Fibroblast of lung (primary cell): Measurements from ENCODE around the gene TMEM178A. TPM values are rescaled to one million over a fixed set of nuclear protein-coding genes. Genes with fewer than 3 reads are reported as not detected.

Source experiments
- DNase-seq, 2 donors: peaks; one replicate each; pipeline versions ENCODE4 v3.0.0 to v3.0.0-alpha.2; 2010; ENCODE audit warnings: low read depth in 2 of 2
- H2AFZ ChIP-seq: 2 replicates; pipeline ENCODE4 v1.5.1; 2012; ENCODE audit warnings: low read length, control low read depth, inconsistent platforms
- H3K27ac ChIP-seq: 2 replicates; pipeline ENCODE4 v1.5.1; 2011; ENCODE audit warnings: low read length, control low read depth; ENCODE audit not compliant: insufficient read depth
- H3K27me3 ChIP-seq: 2 replicates; pipeline ENCODE4 v1.5.1; 2011; ENCODE audit warnings: mild to moderate bottlenecking, low read length; ENCODE audit not compliant: control insufficient read depth, insufficient read depth
- H3K36me3 ChIP-seq: 2 replicates; pipeline ENCODE4 v1.5.1; 2011; ENCODE audit warnings: low read length; ENCODE audit not compliant: control insufficient read depth, insufficient read depth
- H3K4me1 ChIP-seq: 2 replicates; pipeline ENCODE4 v1.5.1; 2011; ENCODE audit warnings: low read length; ENCODE audit not compliant: control insufficient read depth, insufficient read depth; ENCODE audit errors: extremely low read depth
- H3K4me2 ChIP-seq: 2 replicates; pipeline ENCODE4 v1.5.1; 2011; ENCODE audit warnings: low read length, control low read depth; ENCODE audit not compliant: insufficient read depth; ENCODE audit errors: extremely low read depth
- H3K4me3 ChIP-seq, 4 experiments: fragments of 200-600 bp in 1 of 4; sonication (generic) in 1 of 4; replicated peaks in 1 of 4; 2 replicates each; pipeline ENCODE4 v1.5.1; 2011 to 2016; ENCODE audit warnings: low read length in 4 of 4, low read depth in 3 of 4, mild to moderate bottlenecking in 3 of 4, control low read depth in 2 of 4, inconsistent platforms in 1 of 4, mixed read lengths in 1 of 4; ENCODE audit not compliant: insufficient read depth in 1 of 4; ENCODE audit errors: control extremely low read depth in 1 of 4
- H3K79me2 ChIP-seq: 2 replicates; pipeline ENCODE4 v1.5.1; 2012; ENCODE audit warnings: mild to moderate bottlenecking, low read length, inconsistent platforms; ENCODE audit not compliant: control insufficient read depth, insufficient read depth
- H3K9ac ChIP-seq: 2 replicates; pipeline ENCODE4 v1.5.1; 2011; ENCODE audit warnings: mild to moderate bottlenecking, low read length, control low read depth; ENCODE audit not compliant: insufficient read depth
- H3K9me3 ChIP-seq: 2 replicates; pipeline ENCODE4 v1.5.1; 2012; ENCODE audit warnings: low read depth, low read length; ENCODE audit not compliant: control insufficient read depth, insufficient read depth
- H4K20me1 ChIP-seq: 2 replicates; pipeline ENCODE4 v1.5.1; 2011; ENCODE audit warnings: low read length; ENCODE audit not compliant: control insufficient read depth, insufficient read depth; ENCODE audit errors: extremely low read depth
- EZH2 ChIP-seq: IDR thresholded peaks from 2 replicates; pipeline ENCODE4 v1.5.1; 2012; ENCODE audit warnings: low read length, control low read depth, mild to moderate bottlenecking; ENCODE audit errors: missing control alignments
- polyA plus RNA-seq, 2 donors: library from polyadenylated mRNA; depleted of rRNA in 1 of 2; stranded (reverse) in 1 of 2; unstranded in 1 of 2; fragments of >200 nt; gene quantifications; 2 replicates each; pipeline ENCODE4 v1.2.1, GENCODE V29; 2011 to 2012; ENCODE audit warnings: missing spikeins in 1 of 2
- total RNA-seq: library from RNA; depleted of rRNA; stranded (reverse); fragments of >200 nt; gene quantifications from 2 replicates; pipeline ENCODE4 v1.2.1, GENCODE V29; 2014
- TF ChIP-seq, protein P1 (sequence below), 2 donors: IDR thresholded peaks in 1 of 2; conservative IDR thresholded peaks in 1 of 2; 1 replicate in 1 of 2; 2 replicates in 1 of 2; pipeline ENCODE4 v1.5.1; 2011 to 2012; ENCODE audit warnings: low read length in 2 of 2, control low read depth in 1 of 2, inconsistent platforms in 1 of 2, low read depth in 1 of 2, mild to moderate bottlenecking in 1 of 2

Gene TMEM178A
- total and polyA plus RNA-seq, 2 donors (not counting 1 experiment from before 2014, with no cell fraction given) = 1.5 to 6.9 TPM

DNA sequence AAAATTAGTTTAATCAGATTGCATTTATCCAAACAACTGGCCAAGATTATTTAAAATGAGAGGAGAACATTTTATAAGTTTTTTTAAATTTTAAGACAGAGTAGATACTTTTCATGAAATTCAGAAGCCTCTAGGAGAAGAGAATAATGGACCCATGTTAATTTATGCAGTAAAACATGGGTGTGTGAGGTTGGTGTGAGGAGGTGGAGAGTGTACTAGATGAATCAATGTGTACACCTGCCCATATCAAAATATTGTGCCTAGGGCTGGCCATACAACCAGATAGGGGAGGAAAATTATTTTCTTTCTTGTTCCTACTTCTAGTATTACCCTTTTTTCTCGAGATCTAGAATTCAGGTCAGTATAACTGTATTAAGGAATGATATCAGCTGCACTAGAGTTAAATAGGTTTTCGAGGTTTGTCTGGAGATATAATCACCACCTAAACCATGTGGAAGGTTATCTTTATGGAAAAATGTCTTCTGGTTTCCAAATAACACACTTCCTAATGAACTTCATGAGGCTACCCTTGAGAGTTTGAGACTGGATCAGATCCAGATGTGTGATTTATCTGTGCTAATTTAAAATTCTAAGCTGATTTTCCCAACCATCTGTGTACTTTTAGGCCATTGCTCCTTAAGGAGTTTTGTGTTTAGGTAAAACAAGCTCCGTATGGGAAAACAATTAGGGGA, 37.6 kb downstream of the TMEM178A start:
- Histone ChIP-seq H3K4me2 (no peak overlapping the region), H3K36me3 (no peaks in the 10 kb centered on the region)
- no peak for DNase-seq

DNA sequence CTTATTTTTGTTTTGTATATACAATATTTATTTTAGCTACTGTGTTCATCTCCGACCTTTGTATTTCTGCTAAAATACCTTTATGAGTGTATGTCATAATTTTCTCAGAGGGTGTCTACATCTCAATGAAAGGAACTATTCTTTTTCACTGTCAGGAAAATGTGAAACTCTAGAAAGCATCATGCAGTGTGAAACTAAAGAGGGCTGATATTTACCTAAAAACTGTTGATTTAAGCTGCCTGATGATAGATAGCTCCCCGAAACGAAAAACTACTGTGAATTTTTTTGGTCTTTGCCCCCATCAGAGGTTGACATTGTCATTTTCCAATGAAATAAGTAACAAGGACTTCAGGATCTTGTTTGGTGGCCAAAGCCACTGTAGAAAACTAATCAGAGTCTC, 38.8 kb downstream of the TMEM178A start:
- no peaks in the 10 kb centered on the region for H3K4me1 ChIP-seq
- H3K4me2 ChIP-seq = no peak overlapping the region
- H3K9me3 ChIP-seq = no peaks in the 10 kb centered on the region
- DNase-seq = no peak
- no peak for TF ChIP-seq EZH2
- TF ChIP-seq, protein P1, sequence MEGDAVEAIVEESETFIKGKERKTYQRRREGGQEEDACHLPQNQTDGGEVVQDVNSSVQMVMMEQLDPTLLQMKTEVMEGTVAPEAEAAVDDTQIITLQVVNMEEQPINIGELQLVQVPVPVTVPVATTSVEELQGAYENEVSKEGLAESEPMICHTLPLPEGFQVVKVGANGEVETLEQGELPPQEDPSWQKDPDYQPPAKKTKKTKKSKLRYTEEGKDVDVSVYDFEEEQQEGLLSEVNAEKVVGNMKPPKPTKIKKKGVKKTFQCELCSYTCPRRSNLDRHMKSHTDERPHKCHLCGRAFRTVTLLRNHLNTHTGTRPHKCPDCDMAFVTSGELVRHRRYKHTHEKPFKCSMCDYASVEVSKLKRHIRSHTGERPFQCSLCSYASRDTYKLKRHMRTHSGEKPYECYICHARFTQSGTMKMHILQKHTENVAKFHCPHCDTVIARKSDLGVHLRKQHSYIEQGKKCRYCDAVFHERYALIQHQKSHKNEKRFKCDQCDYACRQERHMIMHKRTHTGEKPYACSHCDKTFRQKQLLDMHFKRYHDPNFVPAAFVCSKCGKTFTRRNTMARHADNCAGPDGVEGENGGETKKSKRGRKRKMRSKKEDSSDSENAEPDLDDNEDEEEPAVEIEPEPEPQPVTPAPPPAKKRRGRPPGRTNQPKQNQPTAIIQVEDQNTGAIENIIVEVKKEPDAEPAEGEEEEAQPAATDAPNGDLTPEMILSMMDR (conservative IDR thresholded peaks at IDR 0.05 in 1 of 2, IDR thresholded peaks at IDR 0.05 in 1 of 2; ENCODE audit: low read depth in 1 of 2, low read length in 2 of 2) = no peak
- no peaks in the 10 kb centered on the region for H3K36me3 ChIP-seq
- no peak overlapping the region for H3K27ac ChIP-seq
- H2AFZ ChIP-seq = no peak overlapping the region
- no peaks in the 10 kb centered on the region for H3K27me3 ChIP-seq
- no peak overlapping the region for H3K9ac ChIP-seq
- no peaks in the 10 kb centered on the region for H3K79me2 ChIP-seq
- H4K20me1 ChIP-seq = no peaks in the 10 kb centered on the region
- no peak overlapping the region for H3K4me3 ChIP-seq

More for the DNA sequence above, 37.6 kb downstream of the TMEM178A start:
- no peak overlapping the region for H2AFZ ChIP-seq
- H3K4me3 ChIP-seq = no peak overlapping the region
- no peaks in the 10 kb centered on the region for H4K20me1 ChIP-seq
- no peaks in the 10 kb centered on the region for H3K79me2 ChIP-seq
- H3K9me3 ChIP-seq = no peaks in the 10 kb centered on the region
- H3K9ac ChIP-seq = no peak overlapping the region
- TF ChIP-seq, protein P1 (conservative IDR thresholded peaks at IDR 0.05 in 1 of 2, IDR thresholded peaks at IDR 0.05 in 1 of 2; ENCODE audit: low read depth in 1 of 2, low read length in 2 of 2) = no peak
- no peak for TF ChIP-seq EZH2
- no peaks in the 10 kb centered on the region for H3K27me3 ChIP-seq
- H3K27ac ChIP-seq = no peak overlapping the region
- H3K4me1 ChIP-seq = no peaks in the 10 kb centered on the region

DNA sequence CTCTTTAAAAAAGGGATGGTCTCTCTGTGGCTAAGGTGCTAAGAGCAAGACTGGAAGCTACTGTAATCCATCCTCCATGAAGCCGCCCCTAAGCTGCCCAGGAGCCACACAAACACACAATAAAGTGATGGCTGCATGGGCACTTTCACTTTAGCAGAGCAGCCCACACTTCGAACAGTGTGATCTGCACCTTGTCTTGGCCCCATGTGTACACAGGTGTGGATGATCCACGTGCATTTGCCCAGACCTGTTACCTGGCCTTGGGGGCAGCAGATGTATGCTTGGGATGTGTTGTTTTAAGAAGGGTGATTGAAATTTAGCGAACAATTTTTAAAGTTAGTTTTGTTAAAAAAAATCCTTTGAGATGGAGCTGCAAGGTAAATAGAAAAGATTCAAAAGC, 39.9 kb downstream of the TMEM178A start:
- no peaks in the 10 kb centered on the region for H4K20me1 ChIP-seq
- no peaks in the 10 kb centered on the region for H3K4me1 ChIP-seq
- no peak overlapping the region for H3K4me2 ChIP-seq
- no peaks in the 10 kb centered on the region for H3K27me3 ChIP-seq
- no peak overlapping the region for H3K9ac ChIP-seq
- no peaks in the 10 kb centered on the region for H3K9me3 ChIP-seq
- H3K4me3 ChIP-seq = no peak overlapping the region
- no peak for TF ChIP-seq EZH2
- TF ChIP-seq, protein P1 (conservative IDR thresholded peaks at IDR 0.05 in 1 of 2, IDR thresholded peaks at IDR 0.05 in 1 of 2; ENCODE audit: low read depth in 1 of 2, low read length in 2 of 2) = no peak
- H3K36me3 ChIP-seq = no peaks in the 10 kb centered on the region
- H3K27ac ChIP-seq = no peak overlapping the region
- H2AFZ ChIP-seq = no peak overlapping the region
- H3K79me2 ChIP-seq = no peaks in the 10 kb centered on the region
- no peak for DNase-seq
